ENCODE measurements around the gene CCDC93.

DNA sequence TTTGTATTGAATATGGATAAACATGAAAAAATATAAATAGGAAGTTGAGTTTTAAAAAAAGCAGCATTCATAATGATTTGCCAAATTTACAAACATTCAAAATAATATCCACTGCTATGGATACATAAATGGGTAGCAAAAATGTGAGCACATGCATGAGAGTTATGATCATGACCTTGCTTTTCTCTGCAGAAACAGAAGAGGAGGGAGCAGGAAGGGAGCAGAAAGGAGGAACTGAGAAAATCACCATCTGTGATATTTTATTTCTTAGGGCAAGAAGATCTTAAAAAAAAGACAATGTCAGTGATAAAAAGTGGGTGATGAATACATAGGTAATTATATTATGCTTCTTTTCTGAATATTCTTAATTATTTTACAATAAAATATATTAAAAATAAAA, 17.7 kb upstream of the CCDC93 start:
- TF ChIP-seq, protein P1, sequence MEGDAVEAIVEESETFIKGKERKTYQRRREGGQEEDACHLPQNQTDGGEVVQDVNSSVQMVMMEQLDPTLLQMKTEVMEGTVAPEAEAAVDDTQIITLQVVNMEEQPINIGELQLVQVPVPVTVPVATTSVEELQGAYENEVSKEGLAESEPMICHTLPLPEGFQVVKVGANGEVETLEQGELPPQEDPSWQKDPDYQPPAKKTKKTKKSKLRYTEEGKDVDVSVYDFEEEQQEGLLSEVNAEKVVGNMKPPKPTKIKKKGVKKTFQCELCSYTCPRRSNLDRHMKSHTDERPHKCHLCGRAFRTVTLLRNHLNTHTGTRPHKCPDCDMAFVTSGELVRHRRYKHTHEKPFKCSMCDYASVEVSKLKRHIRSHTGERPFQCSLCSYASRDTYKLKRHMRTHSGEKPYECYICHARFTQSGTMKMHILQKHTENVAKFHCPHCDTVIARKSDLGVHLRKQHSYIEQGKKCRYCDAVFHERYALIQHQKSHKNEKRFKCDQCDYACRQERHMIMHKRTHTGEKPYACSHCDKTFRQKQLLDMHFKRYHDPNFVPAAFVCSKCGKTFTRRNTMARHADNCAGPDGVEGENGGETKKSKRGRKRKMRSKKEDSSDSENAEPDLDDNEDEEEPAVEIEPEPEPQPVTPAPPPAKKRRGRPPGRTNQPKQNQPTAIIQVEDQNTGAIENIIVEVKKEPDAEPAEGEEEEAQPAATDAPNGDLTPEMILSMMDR (IDR thresholded peaks at IDR 0.05), result no peak
- no peak for TF ChIP-seq EP300 (IDR thresholded peaks at IDR 0.05)
- no peak for TF ChIP-seq POLR2A (IDR thresholded peaks at IDR 0.05)
- TF ChIP-seq POLR2AphosphoS5 (IDR thresholded peaks at IDR 0.05), result no peak
